ENCODE data around the gene INSYN2B. TPM values are rescaled to one million over a fixed set of nuclear protein-coding genes. Genes with fewer than 3 reads are reported as not detected.

INSYN2B gene
- total RNA-seq, 1 donor from 2014 or later: not detected

DNA sequence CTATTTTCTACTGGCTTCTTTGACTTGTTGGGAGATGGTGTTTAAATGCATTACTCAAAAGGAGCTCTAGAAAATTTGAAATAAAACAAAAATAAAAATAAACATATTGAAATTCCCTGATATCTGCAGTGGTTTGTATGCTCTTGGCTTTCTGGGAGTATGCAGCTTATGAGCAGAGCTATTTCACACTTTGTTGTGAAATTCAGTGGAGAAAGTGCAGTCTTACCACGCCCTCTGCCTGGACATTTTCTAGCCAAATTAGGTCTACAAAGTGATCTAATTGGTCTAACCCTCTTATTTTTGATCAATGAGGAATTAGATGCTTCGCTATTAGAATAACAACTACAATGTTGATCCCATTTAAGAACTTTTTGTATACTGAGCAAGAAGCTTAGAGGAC, 66.8 kb downstream of the INSYN2B start:
- Mint-ChIP-seq H3K36me3 (ENCODE audit: unreplicated experiment) (no peaks in the 10 kb centered on the region), H3K4me1 (ENCODE audit: low read depth, unreplicated experiment) (peaks cover 34% of the 10 kb centered on the region), H3K27me3 (ENCODE audit: unreplicated experiment) (peaks cover 3% of the 10 kb centered on the region), H3K4me3 (ENCODE audit: unreplicated experiment) (no peak overlapping the region), H3K9me3 (ENCODE audit: unreplicated experiment) (peaks cover 4% of the 10 kb centered on the region), H3K27ac (ENCODE audit: unreplicated experiment) (no peak overlapping the region)
- DNase-seq: no peak
- TF ChIP-seq, protein P1, sequence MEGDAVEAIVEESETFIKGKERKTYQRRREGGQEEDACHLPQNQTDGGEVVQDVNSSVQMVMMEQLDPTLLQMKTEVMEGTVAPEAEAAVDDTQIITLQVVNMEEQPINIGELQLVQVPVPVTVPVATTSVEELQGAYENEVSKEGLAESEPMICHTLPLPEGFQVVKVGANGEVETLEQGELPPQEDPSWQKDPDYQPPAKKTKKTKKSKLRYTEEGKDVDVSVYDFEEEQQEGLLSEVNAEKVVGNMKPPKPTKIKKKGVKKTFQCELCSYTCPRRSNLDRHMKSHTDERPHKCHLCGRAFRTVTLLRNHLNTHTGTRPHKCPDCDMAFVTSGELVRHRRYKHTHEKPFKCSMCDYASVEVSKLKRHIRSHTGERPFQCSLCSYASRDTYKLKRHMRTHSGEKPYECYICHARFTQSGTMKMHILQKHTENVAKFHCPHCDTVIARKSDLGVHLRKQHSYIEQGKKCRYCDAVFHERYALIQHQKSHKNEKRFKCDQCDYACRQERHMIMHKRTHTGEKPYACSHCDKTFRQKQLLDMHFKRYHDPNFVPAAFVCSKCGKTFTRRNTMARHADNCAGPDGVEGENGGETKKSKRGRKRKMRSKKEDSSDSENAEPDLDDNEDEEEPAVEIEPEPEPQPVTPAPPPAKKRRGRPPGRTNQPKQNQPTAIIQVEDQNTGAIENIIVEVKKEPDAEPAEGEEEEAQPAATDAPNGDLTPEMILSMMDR (IDR thresholded peaks at IDR 0.05; ENCODE audit: partially characterized antibody, unreplicated experiment): no peak

DNA sequence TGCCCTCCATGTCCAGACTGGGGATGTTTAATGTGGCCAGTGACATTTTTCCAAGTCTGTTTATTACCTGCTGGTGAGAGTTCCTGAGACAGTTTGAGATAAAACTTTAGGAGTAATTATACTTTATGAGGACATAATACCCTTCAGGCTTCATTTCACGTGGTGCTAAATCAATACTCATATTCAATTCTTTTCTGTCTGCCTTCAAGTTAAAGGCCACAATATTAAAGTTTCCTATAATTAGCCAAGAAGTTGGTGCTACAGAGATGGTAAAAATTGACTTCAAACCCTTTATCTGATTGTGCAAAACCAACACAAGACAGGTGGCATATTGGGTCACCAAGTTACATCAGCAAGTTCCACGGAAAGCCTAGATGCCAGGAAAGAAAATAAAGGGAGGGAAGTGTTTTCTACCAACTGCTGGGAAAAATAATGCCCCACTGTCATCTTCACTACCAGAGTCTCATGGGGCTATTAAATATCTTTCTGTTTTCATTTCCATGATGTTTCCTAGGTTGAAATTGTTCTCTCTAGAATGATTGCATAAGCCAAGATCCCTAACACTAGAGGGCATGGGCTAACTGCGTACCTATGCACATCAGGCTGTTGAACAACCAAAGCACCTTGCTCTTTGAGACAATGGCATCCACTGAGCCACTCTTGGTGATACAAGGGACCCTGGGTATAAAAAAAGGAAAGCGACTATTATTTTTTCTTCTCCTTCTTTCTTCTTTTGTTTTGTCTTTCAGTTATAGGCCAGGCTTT, 68.7 kb downstream of the INSYN2B start:
- H3K27ac Mint-ChIP-seq (ENCODE audit: unreplicated experiment): no peak overlapping the region
- no peak overlapping the region for H3K4me3 Mint-ChIP-seq (ENCODE audit: unreplicated experiment)
- DNase-seq: no peak
- H3K36me3 Mint-ChIP-seq (ENCODE audit: unreplicated experiment): no peaks in the 10 kb centered on the region
- peaks cover 3% of the 10 kb centered on the region for H3K27me3 Mint-ChIP-seq (ENCODE audit: unreplicated experiment)
- peaks cover 5% of the 10 kb centered on the region for H3K9me3 Mint-ChIP-seq (ENCODE audit: unreplicated experiment)
- TF ChIP-seq, protein P1 (IDR thresholded peaks at IDR 0.05; ENCODE audit: partially characterized antibody, unreplicated experiment): no peak
- peaks cover 32% of the 10 kb centered on the region for H3K4me1 Mint-ChIP-seq (ENCODE audit: low read depth, unreplicated experiment)

DNA sequence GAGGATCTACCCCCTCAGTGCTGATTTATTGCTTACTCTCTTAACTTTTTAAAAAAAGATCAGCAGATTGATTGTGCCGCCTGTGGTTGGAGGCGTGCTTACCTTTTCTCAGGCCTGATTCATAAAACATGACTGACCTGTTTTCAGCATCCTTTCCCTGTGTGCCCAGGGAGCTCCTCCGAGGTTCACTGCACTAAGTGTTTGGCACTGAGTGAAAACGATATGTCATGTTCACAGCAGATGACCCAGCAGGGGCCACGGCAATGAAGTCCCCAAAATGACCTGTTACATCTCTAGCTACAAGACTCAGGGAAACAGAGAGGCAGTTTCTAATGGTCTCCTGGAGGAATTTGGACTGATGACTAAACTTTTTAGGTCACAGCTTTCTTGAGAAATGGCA, 69.9 kb downstream of the INSYN2B start:
- TF ChIP-seq, protein P1 (IDR thresholded peaks at IDR 0.05; ENCODE audit: partially characterized antibody, unreplicated experiment): no peak
- no peak overlapping the region for H3K4me3 Mint-ChIP-seq (ENCODE audit: unreplicated experiment)
- peaks cover 29% of the 10 kb centered on the region for H3K4me1 Mint-ChIP-seq (ENCODE audit: low read depth, unreplicated experiment)
- H3K9me3 Mint-ChIP-seq (ENCODE audit: unreplicated experiment): peaks cover 5% of the 10 kb centered on the region
- no peak for DNase-seq
- peaks cover 3% of the 10 kb centered on the region for H3K27me3 Mint-ChIP-seq (ENCODE audit: unreplicated experiment)
- peak overlapping the region; percentile 75 for H3K27ac Mint-ChIP-seq (ENCODE audit: unreplicated experiment)
- no peaks in the 10 kb centered on the region for H3K36me3 Mint-ChIP-seq (ENCODE audit: unreplicated experiment)

DNA sequence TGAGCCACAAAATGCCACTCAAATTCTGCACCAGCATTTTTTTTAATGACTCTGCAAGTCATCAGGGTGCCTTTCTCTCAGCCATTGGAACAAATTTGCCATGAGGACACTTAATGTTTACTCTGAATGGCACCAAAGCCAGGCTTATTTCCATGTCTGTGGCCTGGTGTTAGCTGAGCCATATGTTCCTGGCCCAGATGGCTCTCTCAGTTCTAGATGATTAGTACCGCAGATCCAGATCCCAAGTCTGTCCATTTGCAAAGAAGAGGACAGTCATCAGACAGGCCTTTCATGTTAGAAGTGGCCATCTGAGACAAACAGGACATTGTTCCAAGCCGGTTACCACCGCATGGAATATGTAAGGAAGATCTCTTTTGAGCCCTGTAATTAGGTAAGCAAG, 70.3 kb downstream of the INSYN2B start:
- TF ChIP-seq, protein P1 (IDR thresholded peaks at IDR 0.05; ENCODE audit: partially characterized antibody, unreplicated experiment): no peak
- H3K4me1 Mint-ChIP-seq (ENCODE audit: low read depth, unreplicated experiment): peaks cover 25% of the 10 kb centered on the region

DNA sequence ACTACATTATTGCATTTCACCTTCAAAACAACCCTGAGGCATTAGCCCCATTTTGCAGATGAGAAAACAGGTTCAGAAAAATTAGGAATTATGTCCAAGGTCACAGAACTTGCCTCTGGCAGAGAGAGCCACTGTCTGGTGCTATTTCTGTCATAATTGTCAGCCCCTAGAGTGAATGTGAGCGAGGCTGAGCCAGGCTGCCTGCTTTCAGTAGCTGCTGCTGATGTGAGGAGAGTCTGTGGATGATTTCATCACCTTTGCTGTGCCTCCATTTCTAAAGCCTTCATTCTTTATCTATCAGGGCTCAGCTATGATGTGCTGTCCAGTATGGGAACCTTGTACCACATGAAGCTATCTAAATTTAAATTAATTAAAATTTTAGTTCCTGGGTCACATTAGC, 71.4 kb downstream of the INSYN2B start:
- peaks cover 5% of the 10 kb centered on the region for H3K9me3 Mint-ChIP-seq (ENCODE audit: unreplicated experiment)
- peaks cover 3% of the 10 kb centered on the region for H3K27me3 Mint-ChIP-seq (ENCODE audit: unreplicated experiment)
- H3K4me3 Mint-ChIP-seq (ENCODE audit: unreplicated experiment): no peak overlapping the region
- no peaks in the 10 kb centered on the region for H3K36me3 Mint-ChIP-seq (ENCODE audit: unreplicated experiment)
- DNase-seq: no peak
- TF ChIP-seq, protein P1 (IDR thresholded peaks at IDR 0.05; ENCODE audit: partially characterized antibody, unreplicated experiment): no peak
- H3K27ac Mint-ChIP-seq (ENCODE audit: unreplicated experiment): no peak overlapping the region
- H3K4me1 Mint-ChIP-seq (ENCODE audit: low read depth, unreplicated experiment): peaks cover 19% of the 10 kb centered on the region

More for the DNA sequence above, 70.3 kb downstream of the INSYN2B start:
- Mint-ChIP-seq H3K36me3 (ENCODE audit: unreplicated experiment) (no peaks in the 10 kb centered on the region), H3K27ac (ENCODE audit: unreplicated experiment) (peak overlapping the region; percentile 75), H3K27me3 (ENCODE audit: unreplicated experiment) (peaks cover 3% of the 10 kb centered on the region), H3K9me3 (ENCODE audit: unreplicated experiment) (peaks cover 5% of the 10 kb centered on the region), H3K4me3 (ENCODE audit: unreplicated experiment) (peak overlapping the region; percentile 41)
- DNase-seq: no peak

Measured in glutamatergic neuron (in vitro differentiated cells).